Measurements from ENCODE around the gene KLHL21.

Gene KLHL21

GRCh38 chr1:6628971-6629479 lies 26.4 kb upstream of the KLHL21 start:
- no peak overlapping the region for H4K8ac ChIP-seq (ENCODE audit: low read depth, low read length)
- H2AK5ac ChIP-seq (ENCODE audit: low read length) = no peak overlapping the region
- H3K4me1 ChIP-seq (ENCODE audit: control insufficient read depth, low read depth, low read length) = no peaks in the 10 kb centered on the region
- H3K79me2 ChIP-seq (ENCODE audit: control insufficient read depth, insufficient read depth, low read length) = peaks cover 3% of the 10 kb centered on the region
- no peak overlapping the region for H2BK15ac ChIP-seq (replicated peaks; ENCODE audit: low read depth)
- no peak overlapping the region for H3K18ac ChIP-seq (ENCODE audit: low read length)
- no peak overlapping the region for H2BK5ac ChIP-seq (ENCODE audit: low read length)
- H2BK120ac ChIP-seq (ENCODE audit: low read depth, low read length) = no peak overlapping the region
- H3K27ac ChIP-seq (ENCODE audit: low read depth, low read length) = no peak overlapping the region
- H3K4me2 ChIP-seq (ENCODE audit: low read length) = no peak overlapping the region
- no peak overlapping the region for H3K9ac ChIP-seq (ENCODE audit: low read length)
- WGBS (ENCODE audit: extremely low coverage, insufficient coverage, low lambda C conversion rate) = no CpG with 5 or more reads among the region's 12 CpGs
- no peaks in the 10 kb centered on the region for H3K27me3 ChIP-seq (ENCODE audit: insufficient read depth, low read length, poor library complexity)
- H4K5ac ChIP-seq (ENCODE audit: low read length) = no peak overlapping the region
- H3K79me1 ChIP-seq (ENCODE audit: low read length) = peaks cover 9% of the 10 kb centered on the region
- no peak overlapping the region for H3K56ac ChIP-seq (ENCODE audit: low read length)
- no peak for DNase-seq
- H3K4ac ChIP-seq (ENCODE audit: low read depth, low read length) = no peak overlapping the region
- no peaks in the 10 kb centered on the region for H3K36me3 ChIP-seq (ENCODE audit: control insufficient read depth, insufficient read depth, low read length)
- no peak overlapping the region for H3K23ac ChIP-seq (ENCODE audit: low read length)
- no peak overlapping the region for H3K4me3 ChIP-seq (ENCODE audit: low read length)

GRCh38 chr1:6627841-6628545 lies 25.3 kb upstream of the KLHL21 start:
- Histone ChIP-seq H3K4me3 (ENCODE audit: low read length) (no peak overlapping the region), H2AK5ac (ENCODE audit: low read length) (no peak overlapping the region), H3K79me2 (ENCODE audit: control insufficient read depth, insufficient read depth, low read length) (peaks cover 3% of the 10 kb centered on the region), H3K79me1 (ENCODE audit: low read length) (peaks cover 9% of the 10 kb centered on the region), H3K4ac (ENCODE audit: low read depth, low read length) (no peak overlapping the region), H2BK5ac (ENCODE audit: low read length) (no peak overlapping the region), H3K4me2 (ENCODE audit: low read length) (no peak overlapping the region), H3K9ac (ENCODE audit: low read length) (no peak overlapping the region), H3K56ac (ENCODE audit: low read length) (no peak overlapping the region), H2BK120ac (ENCODE audit: low read depth, low read length) (no peak overlapping the region), H2BK15ac (replicated peaks; ENCODE audit: low read depth) (no peak overlapping the region), H3K27me3 (ENCODE audit: insufficient read depth, low read length, poor library complexity) (no peaks in the 10 kb centered on the region), H3K27ac (ENCODE audit: low read depth, low read length) (no peak overlapping the region), H4K8ac (ENCODE audit: low read depth, low read length) (no peak overlapping the region), H3K23ac (ENCODE audit: low read length) (no peak overlapping the region), H3K18ac (ENCODE audit: low read length) (no peak overlapping the region), H3K4me1 (ENCODE audit: control insufficient read depth, low read depth, low read length) (no peaks in the 10 kb centered on the region), H4K5ac (ENCODE audit: low read length) (no peak overlapping the region), H3K36me3 (ENCODE audit: control insufficient read depth, insufficient read depth, low read length) (no peaks in the 10 kb centered on the region)
- no CpG with 5 or more reads among the region's 21 CpGs for WGBS (ENCODE audit: extremely low coverage, insufficient coverage, low lambda C conversion rate)
- no peak for DNase-seq

DNA sequence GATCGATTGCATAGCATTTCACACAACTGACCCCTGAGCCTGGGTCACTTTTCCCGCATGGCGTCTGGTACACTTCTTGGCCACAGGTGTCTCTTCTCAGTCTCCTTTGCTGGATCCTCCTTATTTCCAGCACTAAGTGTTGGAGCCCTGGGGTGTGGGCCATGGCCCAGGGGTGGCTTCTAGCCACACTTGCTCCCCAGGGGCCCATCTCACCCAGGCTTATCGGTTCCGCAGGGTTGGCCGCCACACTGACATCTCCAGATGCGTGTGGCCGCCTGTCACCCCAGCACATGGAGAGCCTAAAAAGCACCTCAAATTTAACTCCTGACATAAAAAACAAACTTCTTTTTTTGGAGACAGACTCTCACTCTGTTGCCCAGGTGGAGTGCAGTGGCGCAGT lies 24.4 kb upstream of the KLHL21 start:
- H3K79me2 ChIP-seq (ENCODE audit: control insufficient read depth, insufficient read depth, low read length) = peaks cover 5% of the 10 kb centered on the region
- no peak overlapping the region for H2BK15ac ChIP-seq (replicated peaks; ENCODE audit: low read depth)
- no peak overlapping the region for H3K27ac ChIP-seq (ENCODE audit: low read depth, low read length)
- H2BK5ac ChIP-seq (ENCODE audit: low read length) = no peak overlapping the region
- H3K18ac ChIP-seq (ENCODE audit: low read length) = no peak overlapping the region
- no peak overlapping the region for H3K56ac ChIP-seq (ENCODE audit: low read length)
- H2BK120ac ChIP-seq (ENCODE audit: low read depth, low read length) = no peak overlapping the region
- no peak overlapping the region for H3K9ac ChIP-seq (ENCODE audit: low read length)
- H3K79me1 ChIP-seq (ENCODE audit: low read length) = peaks cover 13% of the 10 kb centered on the region
- no CpG with 5 or more reads among the region's 9 CpGs for WGBS (ENCODE audit: extremely low coverage, insufficient coverage, low lambda C conversion rate)
- H3K36me3 ChIP-seq (ENCODE audit: control insufficient read depth, insufficient read depth, low read length) = peaks cover 4% of the 10 kb centered on the region
- H3K27me3 ChIP-seq (ENCODE audit: insufficient read depth, low read length, poor library complexity) = no peaks in the 10 kb centered on the region
- no peak overlapping the region for H3K4me3 ChIP-seq (ENCODE audit: low read length)
- H3K4me2 ChIP-seq (ENCODE audit: low read length) = no peak overlapping the region
- no peak overlapping the region for H2AK5ac ChIP-seq (ENCODE audit: low read length)
- H3K4me1 ChIP-seq (ENCODE audit: control insufficient read depth, low read depth, low read length) = no peaks in the 10 kb centered on the region
- H4K8ac ChIP-seq (ENCODE audit: low read depth, low read length) = no peak overlapping the region
- H4K5ac ChIP-seq (ENCODE audit: low read length) = no peak overlapping the region
- DNase-seq = no peak
- H3K23ac ChIP-seq (ENCODE audit: low read length) = no peak overlapping the region
- H3K4ac ChIP-seq (ENCODE audit: low read depth, low read length) = no peak overlapping the region

DNA sequence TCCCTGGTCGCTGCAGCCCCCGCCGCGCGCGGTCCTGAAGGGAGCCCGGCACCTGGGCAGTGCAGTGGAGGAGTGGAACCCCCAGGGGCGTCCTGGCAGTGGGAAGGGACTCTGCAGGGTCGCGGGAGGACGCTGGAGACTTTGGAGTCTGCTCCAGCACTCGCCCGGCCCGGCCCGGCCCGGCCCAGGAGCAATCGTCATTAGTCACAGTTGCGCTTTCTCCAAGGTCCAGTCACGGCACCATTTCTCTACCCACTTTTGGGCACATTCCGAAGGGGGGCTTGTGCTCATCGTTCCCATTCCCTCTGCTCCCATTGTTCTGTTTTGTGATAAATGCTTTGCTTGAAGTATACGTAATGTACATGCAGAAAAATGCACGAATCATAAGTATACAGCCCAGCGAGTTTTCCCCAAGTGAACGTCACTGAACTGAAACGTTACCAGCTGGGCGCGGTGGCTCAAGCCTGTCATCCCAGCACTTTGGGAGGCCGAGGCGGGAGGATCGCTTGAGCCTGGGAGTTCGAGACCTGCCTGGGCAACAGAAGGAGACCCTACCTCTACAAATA lies 23.0 kb upstream of the KLHL21 start:
- Histone ChIP-seq H3K4ac (ENCODE audit: low read depth, low read length) (peak overlapping the region; percentile 20), H4K8ac (ENCODE audit: low read depth, low read length) (no peak overlapping the region), H3K79me1 (ENCODE audit: low read length) (peaks cover 15% of the 10 kb centered on the region), H3K4me2 (ENCODE audit: low read length) (peak overlapping the region; percentile 60), H2BK15ac (replicated peaks; ENCODE audit: low read depth) (no peak overlapping the region), H2BK120ac (ENCODE audit: low read depth, low read length) (no peak overlapping the region), H3K4me3 (ENCODE audit: low read length) (peak overlapping the region; percentile 68), H3K36me3 (ENCODE audit: control insufficient read depth, insufficient read depth, low read length) (peaks cover 5% of the 10 kb centered on the region), H3K56ac (ENCODE audit: low read length) (peak overlapping the region; percentile 88), H3K27me3 (ENCODE audit: insufficient read depth, low read length, poor library complexity) (no peaks in the 10 kb centered on the region), H3K18ac (ENCODE audit: low read length) (peak overlapping the region; percentile 28), H2AK5ac (ENCODE audit: low read length) (no peak overlapping the region), H2BK5ac (ENCODE audit: low read length) (no peak overlapping the region), H3K4me1 (ENCODE audit: control insufficient read depth, low read depth, low read length) (no peaks in the 10 kb centered on the region), H3K9ac (ENCODE audit: low read length) (peak overlapping the region; percentile 57), H3K27ac (ENCODE audit: low read depth, low read length) (peak overlapping the region; percentile 42), H3K79me2 (ENCODE audit: control insufficient read depth, insufficient read depth, low read length) (peaks cover 5% of the 10 kb centered on the region), H4K5ac (ENCODE audit: low read length) (no peak overlapping the region), H3K23ac (ENCODE audit: low read length) (peak overlapping the region; percentile 80)
- peak; percentile 10 for DNase-seq
- WGBS (ENCODE audit: extremely low coverage, insufficient coverage, low lambda C conversion rate) = no CpG with 5 or more reads among the region's 32 CpGs

- H2BK15ac ChIP-seq (replicated peaks; ENCODE audit: low read depth) = no peak within 1 kb of the TSS
- peaks cover 9% of the 10 kb centered on the region for H3K36me3 ChIP-seq (ENCODE audit: control insufficient read depth, insufficient read depth, low read length)
- H3K79me2 ChIP-seq (ENCODE audit: control insufficient read depth, insufficient read depth, low read length) = peaks cover 5% of the 10 kb centered on the region
- H3K4ac ChIP-seq (ENCODE audit: low read depth, low read length) = peak within 1 kb of the TSS; percentile 20
- peak within 1 kb of the TSS; percentile 88 for H3K56ac ChIP-seq (ENCODE audit: low read length)
- peak within 1 kb of the TSS; percentile 75 for H3K9ac ChIP-seq (ENCODE audit: low read length)
- H2BK120ac ChIP-seq (ENCODE audit: low read depth, low read length) = no peak within 1 kb of the TSS
- H3K23ac ChIP-seq (ENCODE audit: low read length) = peak within 1 kb of the TSS; percentile 80
- H3K4me1 ChIP-seq (ENCODE audit: control insufficient read depth, low read depth, low read length) = no peaks in the 10 kb centered on the region
- DNase-seq = peak; percentile 91
- no peak within 1 kb of the TSS for H2AK5ac ChIP-seq (ENCODE audit: low read length)
- no peak within 1 kb of the TSS for H4K8ac ChIP-seq (ENCODE audit: low read depth, low read length)
- peak within 1 kb of the TSS; percentile 88 for H3K4me2 ChIP-seq (ENCODE audit: low read length)
- H3K4me3 ChIP-seq (ENCODE audit: low read length) = peak within 1 kb of the TSS; percentile 68
- H3K27me3 ChIP-seq (ENCODE audit: insufficient read depth, low read length, poor library complexity) = no peaks in the 10 kb centered on the region
- H2BK5ac ChIP-seq (ENCODE audit: low read length) = no peak within 1 kb of the TSS
- no peak within 1 kb of the TSS for H4K5ac ChIP-seq (ENCODE audit: low read length)
- peak within 1 kb of the TSS; percentile 28 for H3K18ac ChIP-seq (ENCODE audit: low read length)
- peaks cover 15% of the 10 kb centered on the region for H3K79me1 ChIP-seq (ENCODE audit: low read length)
- WGBS (ENCODE audit: extremely low coverage, insufficient coverage, low lambda C conversion rate) = no CpG with 5 or more reads among the region's 73 CpGs
- peak within 1 kb of the TSS; percentile 42 for H3K27ac ChIP-seq (ENCODE audit: low read depth, low read length)
Observed at GRCh38 chr1:6624710-6625583, 22.3 kb upstream of the KLHL21 start, which contains the start of gene THAP3. Gene THAP3 (plus strand): TSS chr1:6624868. CDS start chr1:6625219, 351 bp downstream.
